Measurements from ENCODE around the gene CCDC85B. TPM values are rescaled to one million over a fixed set of nuclear protein-coding genes. Genes with fewer than 3 reads are reported as not detected.

The CCDC85B gene
- polyA plus RNA-seq, 1 of the 3 experiments (the other 2 are of a cell fraction), result 52.8 TPM

DNA sequence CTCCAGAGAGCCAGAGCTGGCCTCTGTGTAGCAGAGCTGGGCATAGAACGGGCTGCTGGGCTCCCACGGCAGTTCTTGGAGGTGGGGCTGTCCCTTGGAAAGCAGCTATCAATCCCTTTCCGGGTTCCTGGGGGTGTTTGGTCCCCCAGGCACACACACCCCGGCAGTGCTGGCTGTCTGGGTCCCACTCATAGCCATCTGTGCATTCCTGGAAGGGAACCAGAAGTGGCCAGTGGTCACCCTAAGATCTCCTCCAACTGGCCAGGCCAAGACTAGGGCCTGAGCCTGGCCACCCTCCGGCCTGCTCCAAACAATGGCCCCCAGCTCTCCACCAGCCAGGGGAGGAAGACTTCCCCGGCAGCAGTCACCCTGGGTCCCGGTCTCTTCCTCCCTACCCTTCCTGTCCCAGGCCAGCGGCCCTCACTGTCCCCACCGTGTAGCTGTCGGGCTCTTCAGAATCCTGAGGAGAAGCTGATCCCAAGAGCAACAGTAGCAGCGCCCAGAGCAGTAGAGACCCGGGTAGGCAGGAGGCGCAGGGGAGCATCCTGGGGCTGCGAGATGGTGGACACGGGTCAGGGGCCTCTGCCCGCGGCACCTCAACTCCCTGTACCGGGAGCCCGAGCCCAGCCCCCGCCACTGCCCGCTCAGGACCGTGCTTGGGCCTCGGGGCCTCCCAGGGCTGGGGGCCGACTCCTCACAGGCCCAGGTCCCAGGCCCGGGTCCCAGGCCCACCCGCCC, 18.5 kb upstream of the CCDC85B start:
- WGBS (ENCODE audit: low lambda C conversion rate), result 26% methylated on average over 12 of the region's 26 CpGs
- Histone ChIP-seq H3K9ac (peak overlapping the region; percentile 70), H3K27me3 (ENCODE audit: insufficient read depth) (no peaks in the 10 kb centered on the region), H3K4me2 (peak overlapping the region; percentile 97), H3F3A (replicated peaks; ENCODE audit: insufficient read depth) (peaks cover 36% of the 10 kb centered on the region), H2AFZ (ENCODE audit: low read depth) (no peak overlapping the region), H3K36me3 (replicated peaks in 1 of 2; ENCODE audit: control insufficient read depth in 1 of 2, insufficient read depth in 2 of 2, low read length in 1 of 2) (peaks cover 31 to 37% of the 10 kb centered on the region in 2 experiments), H3K9me3 (no peaks in the 10 kb centered on the region), H3K27ac (ENCODE audit: low read depth in 2 of 2, low read length in 1 of 2) (peak overlapping the region; percentile 77 to 93), H3K9me2 (no peaks in the 10 kb centered on the region), H3K79me2 (ENCODE audit: insufficient read depth) (peaks cover 34% of the 10 kb centered on the region), H4K20me1 (ENCODE audit: insufficient read depth) (no peaks in the 10 kb centered on the region), H3K4me1 (ENCODE audit: control insufficient read depth in 1 of 2, insufficient read depth in 2 of 2, low read depth in 1 of 2, low read length in 1 of 2) (peaks cover 19 to 27% of the 10 kb centered on the region in 2 experiments; a peak in 3 of 4 replicates), H3K4me3 (ENCODE audit: low read depth in 2 of 2, low read length in 1 of 2) (peak overlapping the region; percentile 54 to 73)
- TF ChIP-seq TCF12 (IDR thresholded peaks at IDR 0.05) (no peak), EZH2phosphoT487 (IDR thresholded peaks at IDR 0.05; ENCODE audit: borderline replicate concordance, low read depth) (no peak)
- ChIA-PET POLR2A (interaction anchor here (0.5 to 4.8 kb wide), 10 partner anchors 8 to 669 kb away, joined by 3 to 59 read pairs (median 4); partner anchors contain the start of genes CCDC85B, CFL1, MALAT1 and MUS81), CTCF (interaction anchor here (0.6 to 18.4 kb wide), 12 partner anchors 11 to 216 kb away, joined by 3 to 374 read pairs (median 4); partner anchors contain the start of genes CCDC85B, CTSW, FIBP and KAT5)
- peak; percentile 75 for DNase-seq

DNA sequence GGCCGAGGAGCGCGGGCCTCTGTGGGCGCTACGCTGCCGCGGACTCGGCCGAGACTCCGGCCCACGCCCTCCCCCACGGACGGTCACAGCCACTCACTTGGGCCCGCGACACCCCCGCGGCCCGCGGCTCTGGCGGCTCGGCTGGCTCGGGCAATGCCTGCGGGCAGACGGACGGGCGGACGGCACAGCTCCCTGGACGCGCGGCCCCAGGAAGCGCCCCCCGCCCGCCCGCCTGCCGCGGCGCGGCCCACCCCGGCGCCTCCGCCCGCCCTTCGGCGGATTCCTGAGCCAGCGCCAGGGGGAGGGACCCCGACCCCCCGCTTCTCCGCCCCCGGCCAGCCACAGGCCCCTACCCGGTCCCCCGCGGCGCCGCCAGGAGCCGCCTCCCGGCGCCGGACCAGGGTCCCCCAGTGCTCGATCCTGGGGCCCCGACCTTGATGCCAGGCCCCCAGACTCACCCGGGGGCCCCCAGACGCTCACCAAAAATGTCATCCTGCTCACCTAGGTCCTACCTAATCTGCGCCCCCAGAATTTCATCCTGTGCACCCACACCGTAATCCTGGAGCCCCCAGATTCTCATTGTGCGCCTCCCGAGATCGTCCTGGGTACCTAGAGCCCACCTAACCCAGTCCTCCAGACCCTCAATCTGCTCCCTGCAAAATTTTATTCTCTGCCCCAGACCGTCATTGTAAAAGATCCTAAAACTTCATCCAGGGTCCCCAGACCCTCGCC, 17.7 kb upstream of the CCDC85B start, which contains the start of gene EFEMP2:
Gene EFEMP2 (minus strand): TSS at position 215 of the 732 bp plus-strand sequence. CDS start 446 bp downstream, outside the sequence.
- CTCF ChIA-PET, result interaction anchor here (1.2 to 18.4 kb wide), 6 partner anchors 12 to 161 kb away, joined by 3 to 374 read pairs (median 7); partner anchors contain the start of genes CCDC85B, CTSW, FIBP and KAT5
- peak; percentile 20; the same call in 1 of the 2 replicates for TF ChIP-seq TAF1 (IDR thresholded peaks at IDR 0.05; ENCODE audit: borderline replicate concordance, low read depth, low read length)
- no peak for TF ChIP-seq ELF1 (IDR thresholded peaks at IDR 0.05)
- H3K27me3 ChIP-seq (ENCODE audit: insufficient read depth), result no peaks in the 10 kb centered on the region
- H2AFZ ChIP-seq (ENCODE audit: low read depth), result peak within 1 kb of the TSS; percentile 77; the same call in 1 of the 2 replicates
- peaks cover 19 to 26% of the 10 kb centered on the region in 2 experiments; a peak in 3 of 4 replicates for H3K4me1 ChIP-seq (ENCODE audit: control insufficient read depth in 1 of 2, insufficient read depth in 2 of 2, low read depth in 1 of 2, low read length in 1 of 2)
- peak within 1 kb of the TSS; percentile 97 for H3K4me2 ChIP-seq
- POLR2A ChIA-PET, result interaction anchor here (2.2 to 4.8 kb wide), 3 partner anchors 10 to 18 kb away, joined by 11 to 59 read pairs (median 11); partner anchors contain the start of genes CCDC85B, CFL1 and MUS81
- H4K20me1 ChIP-seq (ENCODE audit: insufficient read depth), result no peaks in the 10 kb centered on the region
- H3K9me3 ChIP-seq, result no peaks in the 10 kb centered on the region
- peak within 1 kb of the TSS; percentile 54 to 73 for H3K4me3 ChIP-seq (ENCODE audit: low read depth in 2 of 2, low read length in 1 of 2)
- DNase-seq, result peak; percentile 79
- peaks cover 23 to 31% of the 10 kb centered on the region in 2 experiments for H3K36me3 ChIP-seq (replicated peaks in 1 of 2; ENCODE audit: control insufficient read depth in 1 of 2, insufficient read depth in 2 of 2, low read length in 1 of 2)
- H3K9me2 ChIP-seq, result no peaks in the 10 kb centered on the region
- peaks cover 30% of the 10 kb centered on the region for H3F3A ChIP-seq (replicated peaks; ENCODE audit: insufficient read depth)
- H3K9ac ChIP-seq, result peak within 1 kb of the TSS; percentile 70
- H3K79me2 ChIP-seq (ENCODE audit: insufficient read depth), result peaks cover 29% of the 10 kb centered on the region
- 10% methylated on average over 7 of the region's 69 CpGs for WGBS (ENCODE audit: low lambda C conversion rate)
- H3K27ac ChIP-seq (ENCODE audit: low read depth in 2 of 2, low read length in 1 of 2), result peak within 1 kb of the TSS; percentile 77 to 93

All from SK-N-SH (cell line).